DOHH2 (cell line): Measurements from ENCODE around the gene GNLY.

Source experiments
- H3F3A ChIP-seq: fragments of 200-600 bp; sonication (generic), shearing (Covaris generic); 2 replicates; pipeline ENCODE4 v1.6.0; 2016; ENCODE audit warnings: antibody characterized with exemption, mild to moderate bottlenecking; ENCODE audit not compliant: control insufficient read depth, insufficient read depth
- H3K27ac ChIP-seq: fragments of 200-600 bp; sonication (generic); 2 replicates; pipeline ENCODE4 v1.5.1; 2014; ENCODE audit warnings: low read depth, mild to moderate bottlenecking, low read length, moderate library complexity
- H3K27me3 ChIP-seq: fragments of 200-600 bp; sonication (generic); 2 replicates; pipeline ENCODE4 v1.6.1; 2014; ENCODE audit warnings: mild to moderate bottlenecking, low read length, mixed read lengths; ENCODE audit not compliant: control insufficient read depth
- H3K36me3 ChIP-seq: fragments of 200-600 bp; sonication (generic); 2 replicates; pipeline ENCODE4 v1.6.1; 2014; ENCODE audit warnings: mild to moderate bottlenecking, low read length, moderate library complexity, mixed read lengths; ENCODE audit not compliant: control insufficient read depth
- H3K4me1 ChIP-seq: fragments of 200-600 bp; sonication (generic); 2 replicates; pipeline ENCODE4 v1.6.1; 2014; ENCODE audit warnings: mild to moderate bottlenecking, low read length, mixed read lengths; ENCODE audit not compliant: control insufficient read depth
- H3K4me2 ChIP-seq: fragments of 200-600 bp; sonication (generic); 2 replicates; pipeline ENCODE4 v1.6.0; 2014; ENCODE audit warnings: mild to moderate bottlenecking, low read length, moderate library complexity
- H3K4me3 ChIP-seq: fragments of 200-600 bp; sonication (generic); 2 replicates; pipeline ENCODE4 v1.5.1; 2014; ENCODE audit warnings: mild to moderate bottlenecking, low read length, mixed read lengths
- H3K79me2 ChIP-seq: fragments of 200-600 bp; sonication (generic); 2 replicates; pipeline ENCODE4 v1.6.1; 2014; ENCODE audit warnings: mild to moderate bottlenecking, low read length, mixed read lengths; ENCODE audit not compliant: control insufficient read depth
- H3K9me2 ChIP-seq: fragments of 200-600 bp; sonication (generic); replicated peaks from 2 replicates; pipeline ENCODE4 v1.6.1; 2014; ENCODE audit warnings: mild to moderate bottlenecking, low read length, mixed read lengths; ENCODE audit not compliant: control insufficient read depth
- H3K9me3 ChIP-seq: fragments of 200-600 bp; sonication (generic); 2 replicates; pipeline ENCODE4 v1.6.1; 2014; ENCODE audit warnings: antibody characterized with exemption, low read length, mixed read lengths; ENCODE audit not compliant: control insufficient read depth, insufficient read depth
- H4K20me1 ChIP-seq: fragments of 200-600 bp; sonication (generic); 2 replicates; pipeline ENCODE4 v1.6.0; 2014; ENCODE audit warnings: low read depth, mild to moderate bottlenecking, antibody characterized with exemption, low read length, moderate library complexity; ENCODE audit not compliant: control insufficient read depth, insufficient read depth
- CTCF ChIP-seq: fragments of 200-600 bp; sonication (generic); IDR thresholded peaks from one replicate; pipeline ENCODE4 v1.5.1; 2014; ENCODE audit warnings: antibody characterized with exemption, mild to moderate bottlenecking, low read depth, low read length; ENCODE audit not compliant: poor library complexity, severe bottlenecking
- EZH2phosphoT487 ChIP-seq: fragments of 200-600 bp; sonication (generic); IDR thresholded peaks from 2 replicates; pipeline ENCODE4 v1.6.1; 2017; ENCODE audit warnings: borderline replicate concordance, mild to moderate bottlenecking, antibody characterized with exemption, low read length, moderate library complexity, mixed read lengths

GNLY gene

GRCh38 chr2:85650456-85650855 lies 43.7 kb upstream of the GNLY start:
- no peaks in the 10 kb centered on the region for H3K27me3 ChIP-seq
- H3K79me2 ChIP-seq, result no peaks in the 10 kb centered on the region
- H3F3A ChIP-seq, result no peaks in the 10 kb centered on the region
- no peak overlapping the region for H3K4me2 ChIP-seq
- peaks cover 74% of the 10 kb centered on the region for H3K36me3 ChIP-seq
- H4K20me1 ChIP-seq, result no peaks in the 10 kb centered on the region
- no peak for TF ChIP-seq EZH2phosphoT487
- TF ChIP-seq CTCF, result no peak
- H3K4me1 ChIP-seq, result no peaks in the 10 kb centered on the region
- H3K9me2 ChIP-seq, result no peaks in the 10 kb centered on the region
- H3K9me3 ChIP-seq, result no peaks in the 10 kb centered on the region
- H3K27ac ChIP-seq, result no peak overlapping the region
- no peak overlapping the region for H3K4me3 ChIP-seq

GRCh38 chr2:85651097-85651496 lies 43.1 kb upstream of the GNLY start:
- no peaks in the 10 kb centered on the region for H3F3A ChIP-seq
- H3K4me3 ChIP-seq, result no peak overlapping the region
- no peaks in the 10 kb centered on the region for H4K20me1 ChIP-seq
- peaks cover 72% of the 10 kb centered on the region for H3K36me3 ChIP-seq
- H3K4me1 ChIP-seq, result no peaks in the 10 kb centered on the region
- H3K27ac ChIP-seq, result no peak overlapping the region
- no peaks in the 10 kb centered on the region for H3K9me2 ChIP-seq
- TF ChIP-seq CTCF, result no peak
- TF ChIP-seq EZH2phosphoT487, result no peak
- H3K4me2 ChIP-seq, result no peak overlapping the region
- no peaks in the 10 kb centered on the region for H3K9me3 ChIP-seq
- no peaks in the 10 kb centered on the region for H3K79me2 ChIP-seq
- no peaks in the 10 kb centered on the region for H3K27me3 ChIP-seq

- Histone ChIP-seq H3K9me3 (no peaks in the 10 kb centered on the region), H3K9me2 (no peaks in the 10 kb centered on the region), H3K4me2 (no peak overlapping the region), H4K20me1 (no peaks in the 10 kb centered on the region), H3K27ac (no peak overlapping the region), H3F3A (no peaks in the 10 kb centered on the region), H3K36me3 (peaks cover 63% of the 10 kb centered on the region), H3K4me3 (no peak overlapping the region), H3K4me1 (no peaks in the 10 kb centered on the region), H3K79me2 (no peaks in the 10 kb centered on the region), H3K27me3 (no peaks in the 10 kb centered on the region)
- TF ChIP-seq EZH2phosphoT487 (no peak), CTCF (no peak)
Measured at GRCh38 chr2:85652056-85652455, 42.1 kb upstream of the GNLY start.

GRCh38 chr2:85653996-85654395 lies 40.2 kb upstream of the GNLY start:
- no peaks in the 10 kb centered on the region for H4K20me1 ChIP-seq
- H3K9me3 ChIP-seq, result no peaks in the 10 kb centered on the region
- peaks cover 44% of the 10 kb centered on the region for H3K36me3 ChIP-seq
- H3F3A ChIP-seq, result no peaks in the 10 kb centered on the region
- TF ChIP-seq EZH2phosphoT487, result no peak
- no peak for TF ChIP-seq CTCF
- no peaks in the 10 kb centered on the region for H3K79me2 ChIP-seq
- no peak overlapping the region for H3K4me3 ChIP-seq
- H3K27me3 ChIP-seq, result no peaks in the 10 kb centered on the region
- H3K9me2 ChIP-seq, result no peaks in the 10 kb centered on the region
- no peak overlapping the region for H3K4me2 ChIP-seq
- H3K4me1 ChIP-seq, result no peaks in the 10 kb centered on the region
- H3K27ac ChIP-seq, result no peak overlapping the region
